Left lung (tissue), 10 donors: ENCODE measurements around the gene OAS1. TPM values are rescaled to one million over a fixed set of nuclear protein-coding genes. Genes with fewer than 3 reads are reported as not detected.

Experiments
- ATAC-seq: fragments of 200-7000 bp; cut with Tn5 transposase; one replicate; pipeline ENCODE4 v1.9.1; 2020; ENCODE audit warnings: moderate library complexity
- DNase-seq, 4 donors: peaks; one replicate each; pipeline ENCODE4 v3.0.0-alpha.2; 2013 to 2020
- H3K27ac ChIP-seq, 2 donors: fragments of 200-600 bp; sonication (generic) in 1 of 2; one replicate each; pipeline versions ENCODE4 v1.5.0 to v1.8.0; 2020 to 2021
- H3K27me3 ChIP-seq, 2 donors: fragments of 200-600 bp; sonication (generic) in 1 of 2; one replicate each; pipeline versions ENCODE4 v1.5.0 to v1.8.0; 2020 to 2021
- H3K36me3 ChIP-seq, 2 donors: fragments of 200-600 bp; sonication (generic) in 1 of 2; one replicate each; pipeline versions ENCODE4 v1.5.0 to v1.8.0; 2020 to 2021
- H3K4me1 ChIP-seq, 2 donors: fragments of 200-600 bp; one replicate each; pipeline ENCODE4 v1.8.0; 2021
- H3K4me3 ChIP-seq, 2 donors: fragments of 200-600 bp; sonication (generic) in 1 of 2; one replicate each; pipeline versions ENCODE4 v1.5.0 to v1.8.0; 2020 to 2021; ENCODE audit warnings: mild to moderate bottlenecking in 1 of 2
- H3K9me3 ChIP-seq, 2 donors: fragments of 200-600 bp; sonication (generic) in 1 of 2; one replicate each; pipeline versions ENCODE4 v1.5.0 to v1.8.0; 2020 to 2021
- CTCF ChIP-seq, 2 donors: fragments of 200-600 bp; sonication (generic) in 1 of 2; IDR thresholded peaks; one replicate each; pipeline versions ENCODE4 v1.5.0 to v1.8.0; 2021; ENCODE audit warnings: antibody characterized with exemption in 2 of 2
- intact Hi-C, 2 donors: fragments of 100-400 bp; cut with DNase I; formaldehyde crosslinking; loops; one replicate each; pipeline versions ENCODE4 v1.11.2 to v1.14.2; 2022
- polyA plus RNA-seq, 6 donors: library from polyadenylated mRNA; unstranded; fragments of 120-200 nt; gene quantifications; one replicate each; pipeline ENCODE4 v1.2.1, GENCODE V29; 2013; ENCODE audit not compliant: insufficient read length in 6 of 6
- total RNA-seq, 2 donors: library from RNA; stranded (reverse); fragmentation: NEBNext Ultra II Directional; extraction: Animal tissue kit (Norgen Biotek cat#: 25700); gene quantifications; one replicate each; pipeline ENCODE4 v1.2.1, GENCODE V29; 2021
- donor health status: DM: no; HTN: yes; CAD: no.
- donor health status: DM: no; HTN: no; CAD: no.

The OAS1 gene
- total and polyA plus RNA-seq, 8 donors, result 3.3 to 48.3 (median 5.3) TPM

- Histone ChIP-seq H3K4me1 (no peaks in the 10 kb centered on the region), H3K36me3 (no peaks in the 10 kb centered on the region)
Measured at GRCh38 chr12:112875608-112876007, 31.2 kb upstream of the OAS1 start.

DNA sequence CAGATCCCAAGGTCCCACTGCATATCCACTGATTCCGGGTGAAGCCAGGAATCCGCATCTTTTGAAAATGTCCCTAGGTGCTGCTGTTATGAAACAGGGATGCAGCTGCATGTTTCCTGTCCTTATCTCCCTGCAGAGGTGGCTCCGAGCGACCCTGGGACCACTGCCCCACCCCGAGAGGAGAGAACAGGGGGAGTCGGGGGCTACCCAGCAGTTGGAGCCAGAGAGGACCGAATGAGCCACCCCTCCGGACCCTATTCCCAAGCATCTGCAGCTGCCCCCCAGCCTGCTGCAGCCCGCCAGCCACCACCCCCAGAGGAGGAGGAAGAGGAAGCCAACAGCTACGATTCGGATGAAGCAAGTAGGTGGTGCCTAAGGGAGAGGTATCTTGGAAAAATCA, 30.3 kb upstream of the OAS1 start:
- no peak for DNase-seq
- ATAC-seq, result no peak
- Histone ChIP-seq H3K27ac (no peak overlapping the region), H3K4me3 (no peak overlapping the region), H3K36me3 (no peaks in the 10 kb centered on the region), H3K4me1 (no peaks in the 10 kb centered on the region), H3K9me3 (no peaks in the 10 kb centered on the region), H3K27me3 (peaks cover 8 to 68% of the 10 kb centered on the region in 2 donors)
- intact Hi-C loops, result no loop called here
- TF ChIP-seq CTCF (IDR thresholded peaks at IDR 0.05), result no peak

More at GRCh38 chr12:112875608-112876007, 31.2 kb upstream of the OAS1 start:
- Histone ChIP-seq H3K4me3 (no peak overlapping the region), H3K27me3 (peaks cover 8 to 59% of the 10 kb centered on the region in 2 donors), H3K27ac (no peak overlapping the region), H3K9me3 (no peaks in the 10 kb centered on the region)
- TF ChIP-seq CTCF (IDR thresholded peaks at IDR 0.05), result no peak
- ATAC-seq (no peak), DNase-seq (no peak)
- intact Hi-C loops, result no loop called here

DNA sequence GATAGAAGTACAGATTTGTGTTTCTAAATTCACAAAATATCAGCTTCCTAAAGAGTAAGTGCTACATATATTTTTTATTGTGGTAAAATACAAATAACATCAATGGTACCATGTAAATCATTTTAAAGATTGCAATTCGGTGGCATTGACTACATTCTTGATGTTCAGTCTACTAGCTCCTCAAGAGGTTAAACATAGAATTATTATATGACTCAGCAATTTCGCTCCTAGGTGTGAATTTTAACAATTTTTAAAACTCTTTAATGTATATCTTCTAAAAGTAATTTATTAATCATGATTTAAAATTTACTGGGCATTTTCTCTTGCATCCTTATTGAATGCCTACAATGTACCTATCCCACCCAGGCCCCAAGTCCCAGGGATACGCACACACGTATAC, 29.8 kb upstream of the OAS1 start:
- Histone ChIP-seq H3K27ac (no peak overlapping the region), H3K4me3 (no peak overlapping the region), H3K36me3 (no peaks in the 10 kb centered on the region), H3K27me3 (peaks cover 8 to 73% of the 10 kb centered on the region in 2 donors), H3K4me1 (no peaks in the 10 kb centered on the region), H3K9me3 (no peaks in the 10 kb centered on the region)
- TF ChIP-seq CTCF (IDR thresholded peaks at IDR 0.05), result no peak
- intact Hi-C loops, result no loop called here
- no peak for DNase-seq
- ATAC-seq, result no peak

GRCh38 chr12:112878488-112878887, 28.3 kb upstream of the OAS1 start:
- H3K4me1 ChIP-seq, result no peaks in the 10 kb centered on the region
- peaks cover 8 to 81% of the 10 kb centered on the region in 2 donors for H3K27me3 ChIP-seq
- DNase-seq (no peak), ATAC-seq (no peak)
- H3K36me3 ChIP-seq, result no peaks in the 10 kb centered on the region
- H3K9me3 ChIP-seq, result no peaks in the 10 kb centered on the region
- H3K4me3 ChIP-seq, result no peak overlapping the region
- intact Hi-C loops, result no loop called here
- no peak overlapping the region for H3K27ac ChIP-seq
- TF ChIP-seq CTCF (IDR thresholded peaks at IDR 0.05), result no peak

GRCh38 chr12:112879191-112879705, 27.5 kb upstream of the OAS1 start:
- no peaks in the 10 kb centered on the region for H3K36me3 ChIP-seq
- H3K4me1 ChIP-seq, result no peaks in the 10 kb centered on the region
- H3K27ac ChIP-seq, result no peak overlapping the region
- no peak for TF ChIP-seq CTCF (IDR thresholded peaks at IDR 0.05)
- intact Hi-C loops, result no loop called here
- ATAC-seq, result no peak
- H3K27me3 ChIP-seq, result peaks cover 8 to 76% of the 10 kb centered on the region in 2 donors
- H3K4me3 ChIP-seq, result no peak overlapping the region
- H3K9me3 ChIP-seq, result no peaks in the 10 kb centered on the region
- no peak for DNase-seq
